Omental fat pad (tissue), 4 donors: ENCODE results near the gene ERLIN1. TPM values are rescaled to one million over a fixed set of nuclear protein-coding genes. Genes with fewer than 3 reads are reported as not detected.
"Not testable (repeated sequence)": the region's sequence is repeated elsewhere in the genome, so short reads cannot be mapped to it uniquely, and the experiment has no call there.

Source experiments
- ATAC-seq: fragments of 150-250 bp; one replicate; pipeline ENCODE4 v1.9.1; 2016; ENCODE audit warnings: mild to moderate bottlenecking, moderate library complexity; ENCODE audit not compliant: low FRiP score
- DNase-seq: peaks from one replicate; pipeline ENCODE4 v3.0.0-alpha.2; 2019; ENCODE audit warnings: low spot score
- total RNA-seq, 4 donors: library from RNA; depleted of rRNA; stranded (reverse); fragments of >200 nt; gene quantifications; one replicate each; pipeline ENCODE4 v1.1.0, GENCODE V29; 2016
- TF ChIP-seq, protein P1 (sequence below), 3 donors: fragments of 450-650 bp; IDR thresholded peaks; one replicate each; pipeline ENCODE4 v1.5.1; 2016 to 2017; ENCODE audit warnings: antibody characterized with exemption in 3 of 3, mild to moderate bottlenecking in 3 of 3, moderate library complexity in 2 of 3

The ERLIN1 gene
- total RNA-seq, 4 donors from 2014 or later = 31.7 to 35.5 (median 33.1) TPM

DNA sequence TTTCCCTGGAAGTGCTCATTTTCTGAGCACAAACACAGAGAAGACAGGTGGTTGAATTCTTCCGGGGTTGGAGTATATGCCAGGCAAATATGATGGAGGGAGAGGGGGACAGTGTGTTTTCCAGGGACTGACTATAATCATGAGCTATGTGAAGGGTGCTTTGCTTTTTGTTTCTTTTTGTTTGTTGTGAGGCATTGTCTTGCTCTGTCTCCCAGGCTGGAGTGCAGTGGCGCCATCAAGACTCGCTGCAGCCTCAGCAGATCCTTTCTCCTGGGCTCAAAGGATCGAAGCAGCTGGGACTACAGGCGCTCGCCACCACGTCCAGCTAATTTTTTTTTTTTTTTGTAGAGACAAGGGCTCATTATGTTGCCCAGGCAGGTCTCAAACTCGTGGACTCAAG is 56.9 kb downstream of the ERLIN1 start:
- no peak for DNase-seq

DNA sequence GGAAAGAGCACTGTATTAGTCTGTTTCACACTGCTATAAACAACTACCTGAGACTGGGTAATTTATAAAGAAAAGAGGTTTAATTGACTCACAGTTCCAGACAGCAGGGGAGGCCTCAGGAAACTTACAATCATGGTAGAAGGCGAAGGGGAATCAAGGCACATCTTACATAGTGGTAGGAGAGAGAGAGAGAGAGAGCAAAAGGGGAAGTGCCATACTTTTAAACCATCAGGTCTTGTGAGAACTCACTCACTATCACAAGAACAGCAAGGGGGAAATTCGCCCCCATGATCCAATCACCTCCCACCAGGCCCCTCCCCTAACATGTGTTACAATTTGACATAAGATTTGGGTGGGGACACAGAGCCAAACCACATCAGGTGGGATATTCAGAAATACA is 60.5 kb downstream of the ERLIN1 start:
- ATAC-seq, DNase-seq: not testable (repeated sequence)

More for the DNA sequence above, 56.9 kb downstream of the ERLIN1 start:
- ATAC-seq = no peak
- TF ChIP-seq, protein P1, sequence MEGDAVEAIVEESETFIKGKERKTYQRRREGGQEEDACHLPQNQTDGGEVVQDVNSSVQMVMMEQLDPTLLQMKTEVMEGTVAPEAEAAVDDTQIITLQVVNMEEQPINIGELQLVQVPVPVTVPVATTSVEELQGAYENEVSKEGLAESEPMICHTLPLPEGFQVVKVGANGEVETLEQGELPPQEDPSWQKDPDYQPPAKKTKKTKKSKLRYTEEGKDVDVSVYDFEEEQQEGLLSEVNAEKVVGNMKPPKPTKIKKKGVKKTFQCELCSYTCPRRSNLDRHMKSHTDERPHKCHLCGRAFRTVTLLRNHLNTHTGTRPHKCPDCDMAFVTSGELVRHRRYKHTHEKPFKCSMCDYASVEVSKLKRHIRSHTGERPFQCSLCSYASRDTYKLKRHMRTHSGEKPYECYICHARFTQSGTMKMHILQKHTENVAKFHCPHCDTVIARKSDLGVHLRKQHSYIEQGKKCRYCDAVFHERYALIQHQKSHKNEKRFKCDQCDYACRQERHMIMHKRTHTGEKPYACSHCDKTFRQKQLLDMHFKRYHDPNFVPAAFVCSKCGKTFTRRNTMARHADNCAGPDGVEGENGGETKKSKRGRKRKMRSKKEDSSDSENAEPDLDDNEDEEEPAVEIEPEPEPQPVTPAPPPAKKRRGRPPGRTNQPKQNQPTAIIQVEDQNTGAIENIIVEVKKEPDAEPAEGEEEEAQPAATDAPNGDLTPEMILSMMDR (IDR thresholded peaks at IDR 0.05) = no peak

DNA sequence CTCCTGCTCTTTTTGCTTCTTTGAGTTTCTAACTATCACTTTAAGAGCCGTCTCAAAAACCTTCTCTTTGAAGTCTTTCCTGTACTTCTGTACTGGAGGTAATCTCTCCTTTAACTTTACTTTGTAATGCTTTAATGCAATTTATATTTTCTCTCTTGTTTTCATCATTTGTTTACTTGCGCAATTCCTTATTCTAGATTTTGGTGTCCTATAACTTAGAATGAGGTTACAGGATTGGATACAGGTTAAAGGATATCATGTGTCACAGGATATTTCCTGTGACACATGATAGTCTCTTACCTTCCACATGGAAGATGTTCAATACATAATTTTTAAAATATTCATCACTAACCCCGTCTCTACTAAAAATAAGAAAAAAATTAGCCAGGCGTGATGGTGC is 61.7 kb downstream of the ERLIN1 start:
- TF ChIP-seq, protein P1 (IDR thresholded peaks at IDR 0.05) = no peak
- DNase-seq (no peak), ATAC-seq (no peak)

DNA sequence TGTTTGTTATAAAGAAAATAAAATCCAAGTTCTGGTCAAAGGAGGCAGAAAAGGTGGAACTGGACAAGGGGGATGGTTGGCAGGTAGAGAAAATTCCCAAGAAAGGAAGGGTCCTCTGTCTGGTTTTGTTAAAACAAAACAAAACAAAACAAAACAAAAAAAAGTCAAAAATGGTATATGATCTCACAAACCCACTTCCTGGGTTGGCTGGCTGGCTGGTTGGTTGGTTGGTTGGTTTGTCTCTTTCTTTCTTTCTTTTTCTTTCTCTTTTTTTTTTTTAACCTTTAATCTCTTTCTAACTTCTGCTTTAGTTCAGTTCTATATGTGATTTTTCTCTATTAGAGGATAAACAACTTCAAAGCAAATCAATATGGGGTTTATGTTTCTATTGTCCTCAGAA is 63.0 kb downstream of the ERLIN1 start:
- no peak for ATAC-seq
- TF ChIP-seq, protein P1 (IDR thresholded peaks at IDR 0.05) = no peak
- DNase-seq = no peak

DNA sequence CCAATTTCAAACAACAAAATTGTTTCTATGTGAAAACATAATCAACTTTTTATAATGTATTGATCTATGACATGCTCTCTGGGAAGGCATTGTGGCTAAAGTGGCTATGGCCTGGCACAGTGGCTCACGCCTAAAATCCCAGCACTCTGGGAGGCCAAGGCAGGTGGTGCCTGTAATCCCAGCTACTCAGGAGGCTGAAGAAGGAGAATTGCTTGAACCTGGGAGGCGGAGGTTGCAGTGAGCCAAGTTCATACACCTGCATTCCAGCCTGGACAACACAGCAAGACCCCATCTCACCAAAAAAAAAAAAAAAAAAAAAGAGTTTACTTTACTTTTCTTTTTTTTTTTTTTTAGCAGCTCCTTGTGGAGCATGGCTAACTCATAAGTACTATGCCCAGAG is 65.3 kb downstream of the ERLIN1 start:
- no peak for DNase-seq
- TF ChIP-seq, protein P1 (IDR thresholded peaks at IDR 0.05) = no peak
- no peak for ATAC-seq

DNA sequence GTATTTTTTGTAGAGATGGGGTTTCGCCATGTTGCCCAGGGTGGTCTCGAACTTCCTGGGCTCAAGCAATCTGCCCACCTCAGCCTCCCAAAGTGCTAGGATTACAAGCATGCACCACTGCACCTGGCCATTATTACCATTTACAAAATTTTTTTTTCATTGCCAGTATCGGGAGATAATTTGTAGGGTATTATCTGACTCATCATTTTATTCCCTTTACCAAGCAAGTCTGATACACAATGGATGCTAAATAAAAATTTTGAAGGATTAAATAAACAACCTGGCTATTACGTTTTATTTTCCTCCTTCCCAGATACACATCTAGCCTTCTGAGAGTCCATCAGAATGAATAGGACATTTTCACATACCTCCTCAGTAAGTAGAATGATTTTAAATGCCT is 66.1 kb downstream of the ERLIN1 start:
- TF ChIP-seq, protein P1 (IDR thresholded peaks at IDR 0.05) = no peak
- DNase-seq = no peak
- no peak for ATAC-seq

DNA sequence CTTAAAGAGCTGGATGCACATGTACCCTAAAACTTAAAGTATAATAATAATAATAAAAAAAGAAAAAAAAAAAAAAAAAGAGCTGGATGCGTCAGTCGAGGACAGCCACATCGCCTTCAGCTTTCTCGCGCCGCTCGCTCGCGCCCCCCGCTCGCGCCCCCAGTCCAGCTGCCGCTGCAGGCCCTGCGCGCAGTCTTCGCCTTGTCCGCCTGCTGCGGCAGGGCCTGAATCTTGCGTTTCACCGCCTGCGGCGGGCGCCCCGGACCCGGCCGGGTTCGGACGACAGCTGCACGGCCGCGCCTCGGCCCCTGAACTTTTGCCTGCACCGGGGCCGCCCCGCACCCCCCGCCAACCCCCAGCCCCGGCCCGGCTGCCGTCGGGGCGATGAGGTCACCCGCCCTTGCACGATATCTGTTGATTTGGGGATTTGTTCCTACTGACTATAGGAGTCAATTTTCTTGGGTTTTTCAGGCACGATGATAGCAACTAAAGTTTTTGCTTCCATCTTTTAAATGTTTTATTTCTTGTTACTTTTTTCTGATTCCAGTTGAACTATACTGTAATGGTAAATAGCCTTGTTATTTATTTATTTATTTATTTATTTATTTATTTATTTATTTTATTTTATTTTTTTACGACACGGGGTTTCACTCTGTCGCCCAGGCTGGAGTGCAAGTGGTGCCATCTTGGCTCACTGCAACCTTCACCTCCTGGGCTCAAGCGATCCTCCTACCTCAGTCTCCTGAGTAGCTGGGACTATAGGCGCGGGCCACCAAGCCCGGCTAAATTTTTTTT is 70.7 kb downstream of the ERLIN1 start:
- DNase-seq (no peak), ATAC-seq (no peak)
- TF ChIP-seq, protein P1 (IDR thresholded peaks at IDR 0.05) = no peak
